SK-N-SH treated with all-trans-retinoic acid at 6 μM for 48 hours (cell line): ENCODE data around the gene TBCD.
"Not testable (repeated sequence)": the region's sequence is repeated elsewhere in the genome, so short reads cannot be mapped to it uniquely, and the experiment has no call there.

Experiments
- ATAC-seq: fragments of 200-7000 bp; cut with Tn5 transposase; 3 replicates; pipeline ENCODE4 v1.9.1; 2020; ENCODE audit warnings: mild to moderate bottlenecking, moderate library complexity
- ARNTL ChIP-seq: fragments of 450-650 bp; formaldehyde crosslinking; IDR thresholded peaks from 2 replicates; pipeline ENCODE4 v1.5.0; 2020; ENCODE audit warnings: low read depth, mild to moderate bottlenecking, moderate library complexity, borderline replicate concordance
- BACH2 ChIP-seq: fragments of 250-450 bp; sonication (Bioruptor Pico); IDR thresholded peaks from 2 replicates; pipeline ENCODE4 v1.9.0; 2021; ENCODE audit warnings: mild to moderate bottlenecking, borderline replicate concordance
- CSDC2 ChIP-seq: fragments of 250-450 bp; sonication (Bioruptor Pico); IDR thresholded peaks from 2 replicates; pipeline ENCODE4 v1.5.0; 2020; ENCODE audit warnings: mild to moderate bottlenecking, moderate library complexity
- ESRRG ChIP-seq: fragments of 250-450 bp; sonication (Bioruptor Pico); IDR thresholded peaks from 2 replicates; pipeline ENCODE4 v1.6.1; 2021; ENCODE audit warnings: mild to moderate bottlenecking
- GLIS3 ChIP-seq: fragments of 250-450 bp; sonication (Bioruptor Pico); IDR thresholded peaks from 2 replicates; pipeline ENCODE4 v1.5.0; 2020; ENCODE audit warnings: mild to moderate bottlenecking, moderate library complexity
- ISL1 ChIP-seq: fragments of 250-450 bp; sonication (Bioruptor Pico); IDR thresholded peaks from 2 replicates; pipeline ENCODE4 v2.1.2; 2022; ENCODE audit warnings: mild to moderate bottlenecking, moderate library complexity
- OSR1 ChIP-seq: fragments of 250-450 bp; sonication (Bioruptor Pico); IDR thresholded peaks from 2 replicates; pipeline ENCODE4 v1.8.0; 2022; ENCODE audit warnings: moderate library complexity, mild to moderate bottlenecking, inconsistent platforms
- PPARA ChIP-seq: fragments of 250-450 bp; sonication (Bioruptor Pico); IDR thresholded peaks from 2 replicates; pipeline ENCODE4 v1.5.0; 2020; ENCODE audit warnings: mild to moderate bottlenecking, borderline replicate concordance
- RARB ChIP-seq: fragments of 250-450 bp; sonication (Bioruptor Pico); IDR thresholded peaks from 2 replicates; pipeline ENCODE4 v1.8.0; 2021; ENCODE audit warnings: mild to moderate bottlenecking, moderate library complexity
- SNAI2 ChIP-seq: fragments of 250-450 bp; sonication (Bioruptor Pico); IDR thresholded peaks from 2 replicates; pipeline ENCODE4 v1.5.0; 2020; ENCODE audit warnings: mild to moderate bottlenecking, moderate library complexity
- TCF4 ChIP-seq: fragments of 250-450 bp; sonication (Bioruptor Pico); IDR thresholded peaks from 2 replicates; pipeline ENCODE4 v1.8.0; 2021; ENCODE audit warnings: mild to moderate bottlenecking, moderate library complexity, borderline replicate concordance
- ZC3H10 ChIP-seq: fragments of 250-450 bp; sonication (Bioruptor Pico); IDR thresholded peaks from 2 replicates; pipeline ENCODE4 v1.5.1; 2021; ENCODE audit warnings: mild to moderate bottlenecking, moderate library complexity
- ZFP3 ChIP-seq: fragments of 250-450 bp; sonication (Bioruptor Pico); IDR thresholded peaks from 2 replicates; pipeline ENCODE4 v1.5.0; 2020; ENCODE audit warnings: mild to moderate bottlenecking, moderate library complexity
- ZNF565 ChIP-seq: fragments of 450-650 bp; formaldehyde crosslinking; conservative IDR thresholded peaks from 2 replicates; pipeline ENCODE4 v1.5.0; 2020; ENCODE audit warnings: low read depth, mild to moderate bottlenecking, moderate library complexity
- ZNF70 ChIP-seq: fragments of 450-650 bp; formaldehyde crosslinking; IDR thresholded peaks from 2 replicates; pipeline ENCODE4 v1.5.0; 2020; ENCODE audit warnings: mild to moderate bottlenecking, moderate library complexity
- ZNF8 ChIP-seq: fragments of 450-650 bp; formaldehyde crosslinking; IDR thresholded peaks from 2 replicates; pipeline ENCODE4 v1.5.0; 2020; ENCODE audit warnings: mild to moderate bottlenecking, moderate library complexity
- TF ChIP-seq, protein P1 (sequence below): fragments of 250-450 bp; sonication (Bioruptor Pico); IDR thresholded peaks from 2 replicates; pipeline ENCODE4 v1.5.1; 2020; ENCODE audit warnings: low read depth, mild to moderate bottlenecking, moderate library complexity
- TF ChIP-seq, protein P2 (sequence below): fragments of 250-450 bp; sonication (Bioruptor Pico); IDR thresholded peaks from 2 replicates; pipeline ENCODE4 v1.8.0; 2020; ENCODE audit warnings: mild to moderate bottlenecking, moderate library complexity, borderline replicate concordance
- TF ChIP-seq, protein P3 (sequence below): fragments of 250-450 bp; sonication (Bioruptor Pico); IDR thresholded peaks from 2 replicates; pipeline ENCODE4 v1.8.0; 2021; ENCODE audit warnings: low read depth, mild to moderate bottlenecking, moderate library complexity, borderline replicate concordance

TBCD gene

DNA sequence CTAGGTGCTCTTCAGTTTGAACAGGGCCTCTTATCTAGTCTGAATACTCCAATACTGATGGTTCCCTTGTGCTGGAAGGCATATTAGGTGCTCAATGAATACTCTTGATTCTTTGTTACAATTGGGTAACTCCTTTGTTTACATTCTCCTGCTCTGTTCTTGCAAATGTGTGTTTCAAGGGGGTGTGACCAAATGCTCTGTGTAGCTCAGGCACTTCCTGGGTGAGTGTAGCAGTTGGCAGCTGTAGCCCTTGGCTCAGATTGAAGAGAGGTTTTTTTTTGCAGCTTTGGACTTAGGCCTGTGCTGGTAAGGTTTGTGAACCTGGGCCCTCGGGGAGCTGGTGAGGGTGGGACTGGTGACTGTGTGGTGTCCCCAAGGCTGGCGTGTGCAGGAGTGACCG is 20.2 kb downstream of the TBCD start:
- ATAC-seq: no peak
- no peak for TF ChIP-seq TCF4 (CRISPR knock-in tag)
- TF ChIP-seq ZNF70 (CRISPR knock-in tag): no peak
- no peak for TF ChIP-seq RARB (CRISPR knock-in tag)
- TF ChIP-seq SNAI2 (CRISPR knock-in tag): no peak
- no peak for TF ChIP-seq ZC3H10 (CRISPR knock-in tag)
- TF ChIP-seq ZFP3 (CRISPR knock-in tag): no peak
- TF ChIP-seq OSR1 (CRISPR knock-in tag): no peak
- no peak for TF ChIP-seq ZNF565 (CRISPR knock-in tag)
- TF ChIP-seq, protein P1, sequence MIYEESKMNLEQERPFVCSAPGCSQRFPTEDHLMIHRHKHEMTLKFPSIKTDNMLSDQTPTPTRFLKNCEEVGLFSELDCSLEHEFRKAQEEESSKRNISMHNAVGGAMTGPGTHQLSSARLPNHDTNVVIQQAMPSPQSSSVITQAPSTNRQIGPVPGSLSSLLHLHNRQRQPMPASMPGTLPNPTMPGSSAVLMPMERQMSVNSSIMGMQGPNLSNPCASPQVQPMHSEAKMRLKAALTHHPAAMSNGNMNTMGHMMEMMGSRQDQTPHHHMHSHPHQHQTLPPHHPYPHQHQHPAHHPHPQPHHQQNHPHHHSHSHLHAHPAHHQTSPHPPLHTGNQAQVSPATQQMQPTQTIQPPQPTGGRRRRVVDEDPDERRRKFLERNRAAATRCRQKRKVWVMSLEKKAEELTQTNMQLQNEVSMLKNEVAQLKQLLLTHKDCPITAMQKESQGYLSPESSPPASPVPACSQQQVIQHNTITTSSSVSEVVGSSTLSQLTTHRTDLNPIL: no peak
- no peak for TF ChIP-seq GLIS3

DNA sequence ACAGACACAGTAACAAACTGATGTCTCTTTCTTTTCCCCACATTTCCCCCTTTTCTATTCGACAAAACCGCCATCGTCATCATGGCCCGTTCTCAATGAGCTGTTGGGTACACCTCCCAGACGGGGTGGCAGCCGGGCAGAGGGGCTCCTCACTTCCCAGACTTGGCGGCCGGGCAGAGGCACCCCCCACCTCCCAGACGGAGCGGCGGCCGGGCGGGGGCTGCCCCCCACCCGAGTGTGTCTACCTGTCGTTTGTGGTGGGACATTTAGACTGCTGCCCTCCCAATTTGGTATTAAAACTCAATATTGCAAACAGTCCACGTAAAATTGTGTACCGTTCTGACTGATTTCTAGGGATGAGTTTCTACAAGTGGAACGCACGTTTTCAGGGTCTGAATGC is 22.6 kb downstream of the TBCD start:
- ATAC-seq: not testable (repeated sequence)

DNA sequence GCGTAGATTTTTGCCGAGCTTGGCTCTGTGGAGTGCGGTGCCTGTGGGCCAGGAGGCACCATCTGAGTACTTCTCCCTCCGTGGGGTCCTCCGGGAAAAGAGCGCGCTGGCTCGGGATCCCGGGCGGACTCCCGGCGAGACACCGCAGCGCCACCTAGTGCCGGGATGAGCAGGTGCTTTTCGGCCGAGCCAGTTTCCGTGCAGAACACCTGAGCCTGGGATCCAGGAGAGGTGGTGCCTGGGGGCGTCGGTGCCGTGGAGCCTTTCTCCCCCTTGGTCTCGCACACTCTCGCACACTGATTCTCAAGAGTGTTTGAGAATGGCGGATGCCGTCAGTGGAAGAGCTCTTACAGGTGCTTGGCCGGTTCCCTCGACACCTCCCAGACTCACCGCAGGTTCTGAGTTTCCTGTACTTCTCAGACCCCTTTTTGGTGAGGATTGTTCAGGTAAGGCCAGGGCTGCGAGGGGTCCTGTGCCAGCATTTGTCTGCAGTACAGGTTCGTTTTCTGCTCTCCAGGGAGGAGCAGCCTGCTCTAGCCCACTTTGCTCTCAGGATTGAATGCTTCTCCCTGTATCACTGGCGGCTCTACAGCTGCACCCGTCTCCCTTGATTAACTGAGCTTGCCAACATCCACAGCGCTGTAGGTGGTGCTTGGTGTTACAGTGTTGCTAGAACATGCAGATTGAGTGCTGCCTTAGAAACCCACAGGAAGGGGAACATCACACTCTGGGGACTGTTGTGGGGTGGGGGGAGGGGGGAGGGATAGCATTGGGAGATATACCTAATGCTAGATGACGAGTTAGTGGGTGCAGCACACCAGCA is 23.3 kb downstream of the TBCD start:
- TF ChIP-seq ESRRG (CRISPR knock-in tag) (no peak), ZNF70 (CRISPR knock-in tag) (no peak), PPARA (CRISPR knock-in tag) (no peak), ISL1 (CRISPR knock-in tag) (no peak), BACH2 (no peak), ZNF8 (CRISPR knock-in tag) (no peak), ARNTL (no peak)
- TF ChIP-seq, protein P1: no peak
- TF ChIP-seq, protein P2, sequence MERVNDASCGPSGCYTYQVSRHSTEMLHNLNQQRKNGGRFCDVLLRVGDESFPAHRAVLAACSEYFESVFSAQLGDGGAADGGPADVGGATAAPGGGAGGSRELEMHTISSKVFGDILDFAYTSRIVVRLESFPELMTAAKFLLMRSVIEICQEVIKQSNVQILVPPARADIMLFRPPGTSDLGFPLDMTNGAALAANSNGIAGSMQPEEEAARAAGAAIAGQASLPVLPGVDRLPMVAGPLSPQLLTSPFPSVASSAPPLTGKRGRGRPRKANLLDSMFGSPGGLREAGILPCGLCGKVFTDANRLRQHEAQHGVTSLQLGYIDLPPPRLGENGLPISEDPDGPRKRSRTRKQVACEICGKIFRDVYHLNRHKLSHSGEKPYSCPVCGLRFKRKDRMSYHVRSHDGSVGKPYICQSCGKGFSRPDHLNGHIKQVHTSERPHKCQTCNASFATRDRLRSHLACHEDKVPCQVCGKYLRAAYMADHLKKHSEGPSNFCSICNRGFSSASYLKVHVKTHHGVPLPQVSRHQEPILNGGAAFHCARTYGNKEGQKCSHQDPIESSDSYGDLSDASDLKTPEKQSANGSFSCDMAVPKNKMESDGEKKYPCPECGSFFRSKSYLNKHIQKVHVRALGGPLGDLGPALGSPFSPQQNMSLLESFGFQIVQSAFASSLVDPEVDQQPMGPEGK (CRISPR knock-in tag): no peak
- TF ChIP-seq, protein P3, sequence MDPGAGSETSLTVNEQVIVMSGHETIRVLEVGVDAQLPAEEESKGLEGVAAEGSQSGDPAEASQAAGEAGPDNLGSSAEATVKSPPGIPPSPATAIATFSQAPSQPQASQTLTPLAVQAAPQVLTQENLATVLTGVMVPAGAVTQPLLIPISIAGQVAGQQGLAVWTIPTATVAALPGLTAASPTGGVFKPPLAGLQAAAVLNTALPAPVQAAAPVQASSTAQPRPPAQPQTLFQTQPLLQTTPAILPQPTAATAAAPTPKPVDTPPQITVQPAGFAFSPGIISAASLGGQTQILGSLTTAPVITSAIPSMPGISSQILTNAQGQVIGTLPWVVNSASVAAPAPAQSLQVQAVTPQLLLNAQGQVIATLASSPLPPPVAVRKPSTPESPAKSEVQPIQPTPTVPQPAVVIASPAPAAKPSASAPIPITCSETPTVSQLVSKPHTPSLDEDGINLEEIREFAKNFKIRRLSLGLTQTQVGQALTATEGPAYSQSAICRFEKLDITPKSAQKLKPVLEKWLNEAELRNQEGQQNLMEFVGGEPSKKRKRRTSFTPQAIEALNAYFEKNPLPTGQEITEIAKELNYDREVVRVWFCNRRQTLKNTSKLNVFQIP: no peak
- peak; percentile 78 for ATAC-seq

DNA sequence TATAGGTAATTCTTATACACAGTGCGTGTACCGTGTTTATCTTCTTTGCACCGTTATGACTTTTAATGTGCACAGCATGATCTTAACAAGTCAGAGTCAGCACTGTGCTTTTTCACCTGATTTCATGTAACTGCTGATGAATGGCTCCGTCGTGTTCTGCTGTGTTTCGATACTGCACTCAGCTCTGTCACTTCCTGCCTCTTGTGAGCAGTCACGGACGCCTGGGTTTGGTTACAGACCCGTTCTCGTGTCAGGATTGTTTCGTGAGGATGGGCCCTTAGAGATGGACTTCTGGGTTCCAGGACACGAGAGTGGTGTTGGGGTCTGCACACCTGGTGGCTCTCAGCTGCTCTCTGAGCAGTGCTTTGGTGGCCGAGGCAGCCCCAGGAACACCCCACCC is 24.6 kb downstream of the TBCD start:
- TF ChIP-seq, protein P2 (CRISPR knock-in tag): no peak
- TF ChIP-seq CSDC2 (CRISPR knock-in tag): no peak

DNA sequence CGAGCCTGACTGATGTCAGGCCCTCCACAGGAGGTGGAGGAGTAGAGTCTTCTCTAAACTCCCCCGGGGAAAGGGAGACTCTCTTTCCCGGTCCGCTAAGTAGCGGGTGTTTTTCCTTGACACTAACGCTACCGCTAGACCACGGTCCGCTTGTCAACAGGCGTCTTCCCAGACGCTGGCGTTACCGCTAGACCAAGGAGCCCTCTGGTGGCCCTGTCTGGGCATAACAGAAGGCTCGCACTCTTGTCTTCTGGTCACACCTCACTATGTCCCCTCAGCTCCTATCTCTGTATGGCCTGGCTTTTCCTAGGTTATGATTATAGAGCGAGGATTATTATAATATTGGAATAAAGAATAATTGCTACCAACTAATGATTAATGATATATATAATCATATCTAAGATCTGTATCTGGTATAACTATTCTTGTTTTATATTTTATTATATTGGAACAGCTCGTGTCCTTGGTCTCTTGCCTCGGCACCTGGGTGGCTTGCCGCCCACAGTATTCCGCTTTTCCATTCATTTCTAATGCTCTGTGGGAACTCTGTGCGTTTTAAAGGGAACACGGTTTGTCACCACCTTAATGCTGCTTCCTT is 26.0 kb downstream of the TBCD start:
- not testable (repeated sequence) for ATAC-seq

More for the DNA sequence above, 24.6 kb downstream of the TBCD start:
- ATAC-seq: no peak
